HG03045 (cell line): Measurements from ENCODE around the gene SLC29A3.

Experiments used
- ATAC-seq: cut with Tn5 transposase; IDR thresholded peaks from one replicate; pipeline ENCODE4 v1.9.1; 2021; ENCODE audit warnings: mild to moderate bottlenecking, moderate library complexity; ENCODE audit not compliant: unreplicated experiment

The SLC29A3 gene

DNA sequence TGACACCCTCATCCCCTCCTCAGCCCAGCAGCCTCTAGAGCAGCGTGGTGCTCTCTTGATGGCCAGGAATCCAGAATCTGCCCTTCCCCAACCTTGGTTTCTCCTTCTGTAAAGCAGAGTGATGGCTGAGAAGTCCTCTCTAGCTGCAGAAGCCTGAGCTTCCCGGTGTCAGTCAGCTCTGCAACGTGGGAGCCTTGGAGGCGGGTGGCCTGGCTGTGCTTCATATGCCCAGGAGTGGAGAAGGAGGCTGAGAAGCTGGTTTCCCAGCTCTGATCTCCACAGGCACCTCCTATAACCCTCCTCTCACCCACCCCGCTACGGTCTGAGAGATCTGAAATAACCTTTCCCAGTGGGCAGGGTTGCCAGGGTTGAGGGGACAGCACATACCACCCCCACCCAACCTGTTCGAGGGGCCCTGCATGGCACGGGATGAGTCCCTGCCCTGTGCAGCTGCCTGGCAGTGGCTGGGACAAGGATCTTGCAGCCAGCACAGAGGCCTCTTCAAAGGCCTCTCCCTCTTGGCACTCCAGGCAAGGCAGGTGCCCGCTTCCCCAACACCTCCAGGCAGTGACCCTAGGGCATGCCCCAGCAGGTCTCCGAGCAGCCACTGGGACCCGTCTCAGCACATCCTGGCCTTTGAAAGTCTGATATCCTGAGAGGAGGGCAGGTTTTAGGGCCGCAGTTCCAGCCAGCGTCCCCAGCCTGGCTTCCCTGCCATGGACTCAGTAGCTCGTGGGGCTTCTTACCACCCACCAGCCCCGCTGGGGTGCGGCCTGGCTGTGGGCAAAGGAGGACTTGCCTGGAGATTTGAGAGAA, 18.3 kb upstream of the SLC29A3 start:
- ATAC-seq = no peak

DNA sequence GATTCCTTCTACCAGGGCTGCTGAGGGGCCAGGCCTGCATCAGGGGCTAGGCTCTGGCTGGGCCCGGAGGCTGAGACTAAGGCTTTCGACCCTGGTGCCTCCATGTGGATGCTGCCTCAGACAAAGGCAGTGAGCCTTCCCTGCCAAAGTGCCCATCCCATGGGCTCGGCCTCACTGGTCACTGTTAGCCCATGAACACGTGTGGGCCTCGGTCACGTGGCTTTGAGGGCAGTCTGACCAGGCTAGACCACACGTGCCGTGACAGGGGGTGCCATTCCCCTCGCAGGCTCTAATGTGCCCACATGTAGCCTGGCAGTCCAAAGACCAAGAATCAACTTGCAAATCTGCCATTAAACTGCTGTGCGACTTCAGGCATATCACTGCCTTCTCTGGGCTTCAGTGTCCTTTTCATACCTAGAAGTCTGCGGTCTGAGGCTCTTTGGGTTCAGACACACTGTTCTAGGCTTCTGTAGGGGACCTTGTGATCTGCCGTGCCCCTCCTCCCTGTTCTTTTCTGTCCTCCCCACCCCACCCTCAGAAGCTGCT, 17.6 kb upstream of the SLC29A3 start:
- no peak for ATAC-seq

- ATAC-seq = no peak
Measured at GRCh38 chr10:71302451-71302850, 16.6 kb upstream of the SLC29A3 start.

DNA sequence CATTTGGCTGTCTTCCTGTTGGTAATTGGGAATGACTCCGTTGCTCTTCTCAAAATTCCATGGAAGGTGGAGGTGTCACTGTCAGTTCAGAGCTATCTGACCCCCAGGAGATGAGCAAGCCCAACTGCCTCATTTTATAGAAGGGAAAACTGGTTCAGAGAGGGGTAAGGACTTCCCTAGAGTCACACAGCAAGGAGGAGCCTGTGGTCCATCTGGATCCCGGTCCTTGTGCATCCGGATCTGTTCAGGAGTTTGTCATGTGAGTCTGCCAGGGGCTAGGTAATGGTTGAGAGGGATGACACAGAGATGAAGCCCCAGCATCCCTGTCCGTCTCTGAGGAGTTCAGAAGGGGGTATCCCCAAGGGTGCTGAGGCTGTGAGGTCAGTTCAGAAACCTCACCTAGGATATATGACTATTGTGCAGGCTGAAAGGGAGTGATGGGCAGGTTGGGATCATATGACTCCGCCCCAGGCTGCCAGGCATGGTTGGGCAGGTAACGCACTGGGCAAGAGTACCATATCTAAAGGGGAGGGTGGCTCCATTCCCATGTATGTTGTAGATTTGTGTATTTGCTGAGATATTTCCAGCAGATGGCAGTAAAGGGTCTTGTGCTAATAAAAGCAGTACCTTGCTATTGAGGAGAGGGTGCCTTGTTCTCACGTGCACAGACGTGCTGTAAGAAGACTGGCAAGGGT, 16.0 kb upstream of the SLC29A3 start:
- no peak for ATAC-seq

- ATAC-seq = no peak
Measured at GRCh38 chr10:71303569-71303907, 15.5 kb upstream of the SLC29A3 start.

- ATAC-seq = no peak
Measured at GRCh38 chr10:71304914-71305313, 14.1 kb upstream of the SLC29A3 start.

- ATAC-seq = no peak
Measured at GRCh38 chr10:71306979-71307378, 12.1 kb upstream of the SLC29A3 start.

DNA sequence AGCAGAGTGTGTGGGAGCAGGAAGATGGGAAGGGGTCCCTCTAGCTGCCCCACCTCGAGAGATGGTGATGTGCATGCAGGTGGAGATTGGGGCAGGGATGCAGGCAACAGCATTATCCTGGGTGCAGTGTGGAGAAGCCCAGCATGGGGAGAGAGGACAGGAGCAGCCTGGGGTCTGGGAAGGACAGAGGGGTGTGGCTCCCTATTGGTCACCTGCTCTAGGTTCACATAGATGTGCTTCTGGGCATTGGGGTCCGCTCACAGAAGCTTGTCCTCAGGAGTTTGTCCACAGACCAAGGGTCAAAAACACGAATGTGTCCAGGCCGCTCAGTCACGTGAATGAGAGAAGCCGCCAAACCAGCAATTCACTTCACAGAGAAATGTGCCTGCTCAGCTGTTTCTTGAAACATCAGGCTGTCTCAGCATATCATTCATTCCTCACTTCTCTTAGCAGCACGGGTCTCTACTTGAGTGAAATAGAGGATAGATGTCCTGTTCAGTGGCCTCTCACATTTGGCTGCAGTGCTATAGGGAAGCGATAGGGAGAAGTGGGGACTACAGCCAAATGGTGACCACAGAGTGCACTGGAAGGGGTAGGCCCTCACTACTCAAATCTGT, 11.5 kb upstream of the SLC29A3 start:
- no peak for ATAC-seq

- ATAC-seq = no peak
Measured at GRCh38 chr10:71308244-71308643, 10.8 kb upstream of the SLC29A3 start.

DNA sequence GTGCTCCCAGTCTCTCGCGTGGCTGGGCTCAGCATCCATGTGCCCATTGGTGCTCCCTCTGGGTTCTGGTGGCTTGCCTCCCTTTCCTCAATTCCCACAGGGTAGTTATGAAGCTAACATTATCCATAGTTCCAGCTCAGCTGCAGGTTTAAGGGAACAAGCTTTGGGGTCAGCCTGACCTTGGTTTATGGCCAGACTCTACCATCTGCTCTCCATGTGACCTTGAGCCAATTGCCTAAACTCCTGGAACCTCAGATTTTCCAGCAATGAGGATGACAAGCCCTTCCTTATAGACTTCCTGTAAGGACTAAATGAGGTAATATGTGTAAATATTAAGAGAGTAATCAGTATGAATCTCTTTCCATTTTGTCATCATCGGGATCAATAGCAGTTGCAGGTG, 10.1 kb upstream of the SLC29A3 start:
- ATAC-seq = no peak

DNA sequence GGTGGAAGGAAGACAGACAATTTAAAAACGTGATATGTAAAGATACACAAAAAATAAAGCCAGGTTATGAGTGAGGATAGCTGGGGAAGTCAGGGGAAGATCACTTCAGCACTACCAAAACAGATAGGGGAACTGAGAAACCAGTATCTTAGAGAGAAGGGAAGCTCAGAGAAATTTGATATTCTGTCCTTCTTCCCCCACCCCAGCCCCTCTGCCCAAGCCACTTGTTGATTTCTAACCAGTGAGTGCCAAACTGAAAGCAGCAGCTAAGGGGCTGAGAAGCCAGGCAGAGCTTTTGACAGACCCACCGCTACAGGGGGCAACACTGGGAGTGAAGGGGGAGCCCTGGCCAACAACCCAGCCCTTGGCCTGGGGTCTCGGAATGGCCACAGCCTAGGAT, 9.1 kb upstream of the SLC29A3 start:
- no peak for ATAC-seq

DNA sequence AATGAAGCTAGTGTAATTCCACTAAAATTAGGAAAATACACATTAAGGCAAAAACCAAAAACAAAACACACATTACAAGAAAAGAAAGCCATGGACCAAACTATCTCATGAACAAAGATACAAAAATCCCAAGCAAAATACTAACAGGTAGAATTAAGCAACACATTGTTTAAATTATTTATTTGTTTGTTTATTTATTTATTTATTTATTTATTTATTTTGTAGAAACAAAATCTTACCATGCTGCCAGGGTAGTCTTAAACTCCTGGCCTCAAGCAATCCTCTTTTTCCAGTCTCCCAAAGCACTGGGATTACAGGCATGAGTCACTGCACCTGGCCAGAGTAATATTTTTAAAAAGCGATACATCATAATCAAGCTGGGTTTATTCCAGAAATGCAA, 6.8 kb upstream of the SLC29A3 start:
- no peak for ATAC-seq

DNA sequence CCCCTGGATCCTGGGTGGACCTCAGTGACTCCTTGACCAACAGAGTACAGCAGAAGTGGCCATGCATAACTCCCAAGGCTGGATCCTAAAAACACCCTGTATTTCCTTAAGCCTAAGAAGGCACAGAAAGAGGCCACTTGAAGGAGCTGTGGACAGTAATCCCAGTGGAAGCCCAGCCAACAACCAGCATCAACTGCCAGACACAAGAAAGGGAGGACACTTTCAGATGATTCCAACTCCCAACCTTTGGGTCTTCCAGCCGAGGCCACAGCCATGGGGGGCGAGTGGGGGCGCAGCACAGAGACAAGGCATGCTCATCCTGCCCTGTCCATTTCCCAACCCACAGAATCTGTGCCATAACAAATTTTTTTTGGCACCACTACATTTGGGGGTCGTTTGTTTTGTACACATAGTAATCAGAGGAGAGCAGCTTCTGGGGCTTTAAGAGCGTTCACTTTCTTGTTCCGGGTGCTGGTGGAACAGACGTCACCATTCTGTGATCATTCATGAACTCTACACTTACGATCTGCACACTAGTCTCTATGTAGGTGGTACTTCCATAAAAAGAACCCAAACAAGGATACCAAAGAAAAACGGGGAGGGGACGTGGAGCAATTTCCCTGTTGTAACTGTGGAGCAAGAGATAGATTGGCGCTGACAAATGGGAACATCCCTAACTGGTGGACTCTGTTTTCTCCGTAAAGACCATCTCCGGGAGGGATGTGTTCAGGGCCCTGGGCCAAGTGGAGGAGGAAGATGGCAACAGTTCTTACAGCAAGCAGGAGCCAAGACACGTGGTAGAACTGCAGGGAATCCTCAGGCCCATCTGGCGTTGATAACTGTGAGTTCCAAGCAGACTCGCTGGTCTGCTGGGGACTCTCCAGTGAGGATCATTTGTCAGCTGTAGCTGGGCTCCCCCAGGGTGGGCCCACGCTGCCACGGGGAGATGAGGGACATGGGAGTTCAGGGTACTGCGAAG, 6.0 kb upstream of the SLC29A3 start:
- ATAC-seq = no peak

- no peak for ATAC-seq
Measured at GRCh38 chr10:71314028-71314693, 4.9 kb upstream of the SLC29A3 start.

DNA sequence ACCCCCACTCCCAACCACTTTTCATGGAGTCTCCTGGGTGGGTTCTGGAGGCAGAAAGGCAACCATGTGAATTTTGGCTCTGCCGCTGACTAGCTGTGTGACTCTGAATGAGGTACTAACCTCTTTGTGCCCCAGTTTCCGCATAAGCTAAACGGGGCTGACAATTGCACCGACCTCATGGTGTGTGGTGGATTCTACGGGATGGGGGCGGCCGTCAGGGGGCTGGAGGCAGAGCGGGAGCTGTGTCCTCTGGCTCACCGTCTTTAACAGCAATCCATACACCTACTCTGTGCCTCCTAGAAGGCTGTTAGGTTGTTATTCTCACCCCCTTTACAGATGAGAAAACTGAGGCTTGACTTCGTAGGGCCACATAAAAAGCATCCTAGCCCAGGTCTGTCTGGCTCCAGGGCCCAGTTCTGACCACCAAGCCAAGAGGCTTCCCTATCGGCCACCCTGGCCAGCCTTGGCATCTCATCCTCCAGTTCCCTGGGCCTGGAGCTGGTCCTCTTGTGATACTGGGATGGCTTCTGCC, 4.3 kb upstream of the SLC29A3 start:
- no peak for ATAC-seq

- no peak for ATAC-seq
Measured at GRCh38 chr10:71316056-71316785, 2.8 kb upstream of the SLC29A3 start.

- ATAC-seq = no peak
Measured at GRCh38 chr10:71316786-71317160, 2.3 kb upstream of the SLC29A3 start.

- ATAC-seq = no peak
Measured at GRCh38 chr10:71317739-71318138, 1.3 kb upstream of the SLC29A3 start.

DNA sequence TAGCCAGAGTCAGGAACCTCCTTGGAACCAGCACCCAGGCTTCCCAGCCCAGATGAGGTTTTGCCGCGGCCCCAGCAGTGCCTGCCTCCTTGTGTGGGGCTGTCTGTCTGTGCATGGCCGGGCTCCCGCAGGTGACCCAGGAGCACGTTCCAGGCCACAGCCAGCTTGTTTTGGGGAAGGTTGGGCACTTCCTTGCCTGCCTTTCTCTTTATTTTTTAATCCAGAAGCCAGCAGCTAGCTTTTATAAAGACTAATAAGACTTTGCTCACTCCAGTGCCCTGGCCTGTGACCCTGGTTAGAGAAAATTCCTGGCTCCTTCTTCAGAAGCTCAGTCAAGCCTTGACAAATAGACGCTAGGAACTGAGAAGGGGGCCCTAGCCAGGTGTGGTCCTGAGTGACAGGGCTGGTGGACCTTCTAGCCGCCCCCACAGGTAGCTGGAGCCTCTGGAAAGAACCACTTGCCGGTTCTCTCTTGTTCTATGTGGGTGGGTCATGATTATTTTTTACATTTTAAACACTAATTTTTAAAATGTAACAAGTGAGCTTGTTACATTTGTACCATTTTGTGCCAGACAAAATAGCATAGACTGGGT, 837 bp downstream of the SLC29A3 start:
- no peak for ATAC-seq
